HepG2 (cell line): Measurements from ENCODE around the gene ZNF12. TPM values are rescaled to one million over a fixed set of nuclear protein-coding genes. Genes with fewer than 3 reads are reported as not detected.

Source experiments
- CCDC6 ChIP-seq: sonication (generic); formaldehyde crosslinking; IDR thresholded peaks from 2 replicates; pipeline ENCODE4 v1.8.1; 2022; ENCODE audit warnings: mild to moderate bottlenecking, missing genetic modification reagents, moderate library complexity
- CENPT ChIP-seq: sonication (generic); formaldehyde crosslinking; IDR thresholded peaks from 2 replicates; pipeline ENCODE4 v1.8.0; 2022; ENCODE audit warnings: low read depth, mild to moderate bottlenecking, moderate library complexity, missing genetic modification reagents
- EEA1 ChIP-seq: sonication (generic); formaldehyde crosslinking; IDR thresholded peaks from 2 replicates; pipeline ENCODE4 v1.5.1; 2020; ENCODE audit warnings: mild to moderate bottlenecking, missing genetic modification reagents, borderline replicate concordance
- HMG20A ChIP-seq: IDR thresholded peaks from 2 replicates; pipeline ENCODE4 v1.6.1; 2016; ENCODE audit warnings: borderline replicate concordance
- NFE2L2 ChIP-seq: fragments of 150-350 bp; IDR thresholded peaks from 2 replicates; pipeline ENCODE4 v1.6.1; 2014; ENCODE audit warnings: low read length
- NR2F1 ChIP-seq, 2 experiments: fragments of 450-650 bp in 1 of 2; formaldehyde crosslinking in 1 of 2; IDR thresholded peaks; 2 replicates each; pipeline versions ENCODE4 v1.5.0 to v1.6.1; 2016 to 2020; ENCODE audit warnings: mild to moderate bottlenecking in 1 of 2, missing compliant biosample characterization in 1 of 2, missing genetic modification reagents in 1 of 2, moderate library complexity in 1 of 2
- SP140L ChIP-seq: sonication (generic); formaldehyde crosslinking; IDR thresholded peaks from 2 replicates; pipeline ENCODE4 v1.4.0; 2020; ENCODE audit warnings: missing genetic modification reagents, borderline replicate concordance
- SRF ChIP-seq: IDR thresholded peaks from 2 replicates; pipeline ENCODE4 v1.6.1; 2011; ENCODE audit warnings: mild to moderate bottlenecking, low read depth, low read length, moderate library complexity
- SRSF9 ChIP-seq: fragments of 200-400 bp; formaldehyde crosslinking; IDR thresholded peaks from 2 replicates; pipeline ENCODE4 v1.6.1; 2018; ENCODE audit warnings: borderline replicate concordance, mild to moderate bottlenecking, low read depth, low read length; ENCODE audit not compliant: insufficient read depth, poor library complexity, severe bottlenecking
- ZFY ChIP-seq: sonication (generic); formaldehyde crosslinking; IDR thresholded peaks from 2 replicates; pipeline ENCODE4 v1.4.0; 2020; ENCODE audit warnings: missing genetic modification reagents
- ZNF282 ChIP-seq: fragments of 450-650 bp; IDR thresholded peaks from 2 replicates; pipeline ENCODE4 v1.6.1; 2018; ENCODE audit not compliant: partially characterized antibody
- ZNF335 ChIP-seq: sonication (generic); formaldehyde crosslinking; IDR thresholded peaks from 2 replicates; pipeline ENCODE4 v1.4.0; 2020; ENCODE audit warnings: missing genetic modification reagents
- ZNF605 ChIP-seq: sonication (generic); formaldehyde crosslinking; IDR thresholded peaks from 2 replicates; pipeline ENCODE4 v1.8.0; 2022; ENCODE audit warnings: mild to moderate bottlenecking, missing genetic modification reagents
- ZNF670 ChIP-seq: sonication (generic); formaldehyde crosslinking; IDR thresholded peaks from 2 replicates; pipeline ENCODE4 v1.8.0; 2022; ENCODE audit warnings: mild to moderate bottlenecking, missing genetic modification reagents, borderline replicate concordance
- polyA plus RNA-seq, 8 experiments: library from polyadenylated mRNA; depleted of rRNA in 3 of 8; stranded (reverse) in 7 of 8; unstranded in 1 of 8; fragments of >200 nt; fragmentation: Illumina TruSeq in 4 of 8; extraction: Trizol in 4 of 8; gene quantifications; 2 replicates each; pipeline versions ENCODE4 v1.2.1 to v1.2.3, GENCODE V29; 2011 to 2016; ENCODE audit warnings: low read depth in 4 of 8, missing spikeins in 1 of 8, mixed read lengths in 1 of 8; ENCODE audit not compliant: insufficient read depth in 1 of 8
- total RNA-seq, 5 experiments: library from RNA; depleted of rRNA; stranded (reverse); fragments of >200 nt; fragmentation: Illumina TruSeq; extraction: Trizol; gene quantifications; 2 replicates each; pipeline ENCODE4 v1.2.3, GENCODE V29; 2016; ENCODE audit warnings: low read depth in 1 of 5
- TF ChIP-seq, protein P1 (sequence below): sonication (generic); formaldehyde crosslinking; IDR thresholded peaks from 2 replicates; pipeline ENCODE4 v1.5.1; 2020; ENCODE audit warnings: missing genetic modification reagents, mild to moderate bottlenecking, borderline replicate concordance
- TF ChIP-seq, protein P2 (sequence below): sonication (generic); formaldehyde crosslinking; IDR thresholded peaks from 2 replicates; pipeline ENCODE4 v1.5.0; 2020; ENCODE audit warnings: missing genetic modification reagents
- TF ChIP-seq, protein P3 (sequence below): sonication (generic); formaldehyde crosslinking; IDR thresholded peaks from 2 replicates; pipeline ENCODE4 v1.4.0; 2020; ENCODE audit warnings: missing genetic modification reagents, borderline replicate concordance

The ZNF12 gene
- total and polyA plus RNA-seq, 2 of the 13 experiments (the other 11 are each of a cell fraction or from before 2014, with no cell fraction given): 21.4 to 22.8 TPM

DNA sequence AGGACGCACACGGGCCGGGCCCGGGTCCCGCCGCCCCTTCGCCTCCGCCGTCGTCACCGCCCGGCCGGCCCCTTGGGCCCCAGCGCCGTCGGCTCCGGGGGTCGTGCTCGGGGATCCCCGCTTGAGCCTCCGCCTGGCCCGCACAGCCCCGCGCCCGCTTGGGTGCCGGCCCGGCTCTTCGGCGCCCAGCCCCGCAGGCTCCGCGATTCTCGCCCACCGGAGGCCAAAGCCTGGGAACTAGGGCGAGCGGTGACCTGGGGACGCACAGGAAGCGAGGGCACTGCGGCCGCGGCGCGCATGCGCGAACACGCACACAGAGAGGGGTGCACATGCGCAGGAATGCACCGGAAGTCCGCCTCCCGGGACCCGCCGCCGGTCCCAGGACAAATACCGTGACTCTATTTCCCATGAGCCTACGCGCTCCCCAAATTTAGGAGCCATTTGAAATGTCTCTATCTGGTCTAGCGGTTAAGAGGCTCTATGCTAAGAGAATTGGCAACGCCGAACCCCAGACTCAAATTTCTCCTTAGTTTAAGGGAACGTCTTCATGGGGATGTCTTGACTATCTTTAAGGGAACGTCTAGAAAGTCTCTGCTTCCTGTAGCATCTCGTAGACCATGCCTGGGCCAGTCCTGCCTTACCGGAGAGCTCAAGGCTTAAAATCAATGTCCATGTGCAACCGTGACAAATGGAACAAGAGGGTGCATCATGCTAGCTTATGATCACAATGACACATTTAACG is at the start of gene ZNF12 (continued):
- TF ChIP-seq, protein P1, sequence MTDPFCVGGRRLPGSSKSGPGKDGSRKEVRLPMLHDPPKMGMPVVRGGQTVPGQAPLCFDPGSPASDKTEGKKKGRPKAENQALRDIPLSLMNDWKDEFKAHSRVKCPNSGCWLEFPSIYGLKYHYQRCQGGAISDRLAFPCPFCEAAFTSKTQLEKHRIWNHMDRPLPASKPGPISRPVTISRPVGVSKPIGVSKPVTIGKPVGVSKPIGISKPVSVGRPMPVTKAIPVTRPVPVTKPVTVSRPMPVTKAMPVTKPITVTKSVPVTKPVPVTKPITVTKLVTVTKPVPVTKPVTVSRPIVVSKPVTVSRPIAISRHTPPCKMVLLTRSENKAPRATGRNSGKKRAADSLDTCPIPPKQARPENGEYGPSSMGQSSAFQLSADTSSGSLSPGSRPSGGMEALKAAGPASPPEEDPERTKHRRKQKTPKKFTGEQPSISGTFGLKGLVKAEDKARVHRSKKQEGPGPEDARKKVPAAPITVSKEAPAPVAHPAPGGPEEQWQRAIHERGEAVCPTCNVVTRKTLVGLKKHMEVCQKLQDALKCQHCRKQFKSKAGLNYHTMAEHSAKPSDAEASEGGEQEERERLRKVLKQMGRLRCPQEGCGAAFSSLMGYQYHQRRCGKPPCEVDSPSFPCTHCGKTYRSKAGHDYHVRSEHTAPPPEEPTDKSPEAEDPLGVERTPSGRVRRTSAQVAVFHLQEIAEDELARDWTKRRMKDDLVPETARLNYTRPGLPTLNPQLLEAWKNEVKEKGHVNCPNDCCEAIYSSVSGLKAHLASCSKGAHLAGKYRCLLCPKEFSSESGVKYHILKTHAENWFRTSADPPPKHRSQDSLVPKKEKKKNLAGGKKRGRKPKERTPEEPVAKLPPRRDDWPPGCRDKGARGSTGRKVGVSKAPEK (CRISPR knock-in tag): no peak
- TF ChIP-seq NR2F1 (CRISPR knock-in tag; IDR thresholded peaks at IDR 0.05): no peak
- TF ChIP-seq ZNF282: no peak
- TF ChIP-seq NFE2L2: no peak
- 0 out of 2 replicates have a peak, but pooled peaks have one; percentile 13 for TF ChIP-seq HMG20A (CRISPR knock-in tag)
- TF ChIP-seq CENPT (CRISPR knock-in tag): no peak; the same call in 1 of the 2 replicates
- TF ChIP-seq SRSF9: no peak
- peak; percentile 80; the same call in 1 of the 2 replicates for TF ChIP-seq ZNF670 (CRISPR knock-in tag)
- peak; percentile 98 for TF ChIP-seq ZFY
- no peak for TF ChIP-seq EEA1 (CRISPR knock-in tag)
- TF ChIP-seq ZNF605 (CRISPR knock-in tag): no peak
- no peak for TF ChIP-seq SP140L
- TF ChIP-seq, protein P2, sequence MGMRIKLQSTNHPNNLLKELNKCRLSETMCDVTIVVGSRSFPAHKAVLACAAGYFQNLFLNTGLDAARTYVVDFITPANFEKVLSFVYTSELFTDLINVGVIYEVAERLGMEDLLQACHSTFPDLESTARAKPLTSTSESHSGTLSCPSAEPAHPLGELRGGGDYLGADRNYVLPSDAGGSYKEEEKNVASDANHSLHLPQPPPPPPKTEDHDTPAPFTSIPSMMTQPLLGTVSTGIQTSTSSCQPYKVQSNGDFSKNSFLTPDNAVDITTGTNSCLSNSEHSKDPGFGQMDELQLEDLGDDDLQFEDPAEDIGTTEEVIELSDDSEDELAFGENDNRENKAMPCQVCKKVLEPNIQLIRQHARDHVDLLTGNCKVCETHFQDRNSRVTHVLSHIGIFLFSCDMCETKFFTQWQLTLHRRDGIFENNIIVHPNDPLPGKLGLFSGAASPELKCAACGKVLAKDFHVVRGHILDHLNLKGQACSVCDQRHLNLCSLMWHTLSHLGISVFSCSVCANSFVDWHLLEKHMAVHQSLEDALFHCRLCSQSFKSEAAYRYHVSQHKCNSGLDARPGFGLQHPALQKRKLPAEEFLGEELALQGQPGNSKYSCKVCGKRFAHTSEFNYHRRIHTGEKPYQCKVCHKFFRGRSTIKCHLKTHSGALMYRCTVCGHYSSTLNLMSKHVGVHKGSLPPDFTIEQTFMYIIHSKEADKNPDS (CRISPR knock-in tag): no peak
- no peak for TF ChIP-seq ZNF335 (CRISPR knock-in tag)
- no peak; the same call in 1 of the 2 replicates for TF ChIP-seq SRF
- TF ChIP-seq CCDC6 (CRISPR knock-in tag): peak; percentile 72; the same call in 1 of the 2 replicates
- TF ChIP-seq, protein P3, sequence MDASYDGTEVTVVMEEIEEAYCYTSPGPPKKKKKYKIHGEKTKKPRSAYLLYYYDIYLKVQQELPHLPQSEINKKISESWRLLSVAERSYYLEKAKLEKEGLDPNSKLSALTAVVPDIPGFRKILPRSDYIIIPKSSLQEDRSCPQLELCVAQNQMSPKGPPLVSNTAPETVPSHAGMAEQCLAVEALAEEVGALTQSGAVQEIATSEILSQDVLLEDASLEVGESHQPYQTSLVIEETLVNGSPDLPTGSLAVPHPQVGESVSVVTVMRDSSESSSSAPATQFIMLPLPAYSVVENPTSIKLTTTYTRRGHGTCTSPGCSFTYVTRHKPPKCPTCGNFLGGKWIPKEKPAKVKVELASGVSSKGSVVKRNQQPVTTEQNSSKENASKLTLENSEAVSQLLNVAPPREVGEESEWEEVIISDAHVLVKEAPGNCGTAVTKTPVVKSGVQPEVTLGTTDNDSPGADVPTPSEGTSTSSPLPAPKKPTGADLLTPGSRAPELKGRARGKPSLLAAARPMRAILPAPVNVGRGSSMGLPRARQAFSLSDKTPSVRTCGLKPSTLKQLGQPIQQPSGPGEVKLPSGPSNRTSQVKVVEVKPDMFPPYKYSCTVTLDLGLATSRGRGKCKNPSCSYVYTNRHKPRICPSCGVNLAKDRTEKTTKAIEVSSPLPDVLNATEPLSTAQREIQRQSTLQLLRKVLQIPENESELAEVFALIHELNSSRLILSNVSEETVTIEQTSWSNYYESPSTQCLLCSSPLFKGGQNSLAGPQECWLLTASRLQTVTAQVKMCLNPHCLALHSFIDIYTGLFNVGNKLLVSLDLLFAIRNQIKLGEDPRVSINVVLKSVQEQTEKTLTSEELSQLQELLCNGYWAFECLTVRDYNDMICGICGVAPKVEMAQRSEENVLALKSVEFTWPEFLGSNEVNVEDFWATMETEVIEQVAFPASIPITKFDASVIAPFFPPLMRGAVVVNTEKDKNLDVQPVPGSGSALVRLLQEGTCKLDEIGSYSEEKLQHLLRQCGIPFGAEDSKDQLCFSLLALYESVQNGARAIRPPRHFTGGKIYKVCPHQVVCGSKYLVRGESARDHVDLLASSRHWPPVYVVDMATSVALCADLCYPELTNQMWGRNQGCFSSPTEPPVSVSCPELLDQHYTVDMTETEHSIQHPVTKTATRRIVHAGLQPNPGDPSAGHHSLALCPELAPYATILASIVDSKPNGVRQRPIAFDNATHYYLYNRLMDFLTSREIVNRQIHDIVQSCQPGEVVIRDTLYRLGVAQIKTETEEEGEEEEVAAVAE (CRISPR knock-in tag): peak; percentile 85; the same call in 1 of the 2 replicates
